HG02840 (cell line): Measurements from ENCODE around the gene ATAD1.
A peak's percentile ranks its signal among the peaks of the same experiment; 100 is the strongest.
"Not testable (repeated sequence)": the region's sequence is repeated elsewhere in the genome, so short reads cannot be mapped to it uniquely, and the experiment has no call there.

Experiments used
- ATAC-seq: cut with Tn5 transposase; IDR thresholded peaks from one replicate; pipeline ENCODE4 v1.9.1; 2021; ENCODE audit warnings: mild to moderate bottlenecking, moderate library complexity, moderate number of reproducible peaks; ENCODE audit not compliant: unreplicated experiment, low FRiP score

Gene ATAD1, protein sequence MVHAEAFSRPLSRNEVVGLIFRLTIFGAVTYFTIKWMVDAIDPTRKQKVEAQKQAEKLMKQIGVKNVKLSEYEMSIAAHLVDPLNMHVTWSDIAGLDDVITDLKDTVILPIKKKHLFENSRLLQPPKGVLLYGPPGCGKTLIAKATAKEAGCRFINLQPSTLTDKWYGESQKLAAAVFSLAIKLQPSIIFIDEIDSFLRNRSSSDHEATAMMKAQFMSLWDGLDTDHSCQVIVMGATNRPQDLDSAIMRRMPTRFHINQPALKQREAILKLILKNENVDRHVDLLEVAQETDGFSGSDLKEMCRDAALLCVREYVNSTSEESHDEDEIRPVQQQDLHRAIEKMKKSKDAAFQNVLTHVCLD

DNA sequence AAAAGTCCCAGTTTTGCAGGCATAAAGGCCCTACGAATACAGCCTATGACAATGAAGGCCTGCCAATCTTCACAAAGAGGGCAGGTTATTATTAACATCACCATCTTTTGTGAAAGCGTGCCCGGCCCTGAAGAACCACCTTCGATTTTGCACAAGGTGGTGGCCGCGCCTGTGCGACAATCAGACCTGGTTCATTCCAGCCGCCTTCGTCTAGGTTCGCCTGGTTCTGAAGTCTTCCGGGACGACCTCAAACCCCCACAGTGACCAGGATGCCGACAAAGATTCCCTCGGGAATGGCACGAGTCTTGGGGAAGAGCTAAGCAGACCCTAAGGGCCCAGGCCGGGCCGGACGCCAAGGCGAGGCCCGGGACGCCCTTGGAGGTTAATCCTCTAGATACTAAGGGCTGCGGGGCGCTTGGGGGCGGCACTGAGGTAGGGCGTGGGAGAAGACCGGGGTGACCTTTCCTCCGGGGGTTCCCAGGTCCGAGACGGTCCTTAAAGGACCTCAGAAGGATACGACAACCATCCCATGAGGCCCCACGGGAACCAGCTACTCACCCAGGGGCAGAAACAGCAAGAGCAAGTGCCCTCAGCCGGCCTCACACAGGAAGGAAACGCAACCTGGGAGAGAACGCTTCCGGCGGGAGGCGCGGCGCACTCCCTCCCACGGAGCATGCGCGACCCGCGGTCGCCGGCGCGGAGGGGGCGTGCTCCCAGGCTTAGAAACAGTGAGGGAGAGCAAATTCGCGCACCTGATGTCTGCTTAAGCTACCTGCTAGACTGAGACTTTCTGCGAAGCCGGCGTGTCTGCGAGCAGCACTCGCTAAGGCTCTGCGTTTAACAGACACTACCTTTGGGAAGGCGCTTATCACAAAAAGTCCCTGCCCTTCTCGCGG lies at the start of gene ATAD1:
ATAD1 (minus strand) TSS at position 618 of the 896 bp plus-strand sequence. CDS start 3,627 bp downstream, outside the sequence.
- ATAC-seq, result peak; percentile 75

GRCh38 chr10:87867453-87867852 lies 49.4 kb upstream of the ATAD1 start:
- no peak for ATAC-seq

DNA sequence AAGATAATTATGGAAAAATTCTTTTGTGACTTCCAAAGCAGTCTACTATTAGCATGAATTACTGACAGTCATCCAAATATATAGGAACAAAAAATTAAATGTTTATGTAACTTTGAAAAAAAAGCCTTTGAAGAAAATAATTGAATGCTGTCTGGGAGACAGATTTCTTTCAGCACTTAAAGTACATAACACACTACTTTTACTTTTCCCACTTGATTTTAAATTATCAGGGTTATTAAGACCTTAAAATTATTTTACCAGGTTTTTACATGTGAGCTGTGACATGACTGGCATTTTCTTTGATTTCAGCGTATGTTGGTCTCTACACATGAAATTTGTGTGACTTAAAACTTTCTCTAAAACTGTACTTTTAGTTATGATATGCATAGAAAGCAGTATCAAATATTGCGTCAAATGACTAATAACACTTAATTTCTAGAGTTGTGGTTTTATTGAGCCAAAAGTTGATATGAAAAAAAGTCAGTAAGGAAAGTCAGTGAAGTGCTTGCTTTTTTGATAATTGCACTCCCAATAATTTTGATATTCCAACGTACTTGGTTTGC lies 48.5 kb upstream of the ATAD1 start:
- ATAC-seq, result no peak

GRCh38 chr10:87865241-87865881 lies 47.3 kb upstream of the ATAD1 start:
- ATAC-seq, result no peak

- ATAC-seq, result no peak
These were observed 46.6 kb upstream of the ATAD1 start for GRCh38 chr10:87864496-87865059.

GRCh38 chr10:87863951-87864495 lies 46.0 kb upstream of the ATAD1 start:
- not testable (repeated sequence) for ATAC-seq

DNA sequence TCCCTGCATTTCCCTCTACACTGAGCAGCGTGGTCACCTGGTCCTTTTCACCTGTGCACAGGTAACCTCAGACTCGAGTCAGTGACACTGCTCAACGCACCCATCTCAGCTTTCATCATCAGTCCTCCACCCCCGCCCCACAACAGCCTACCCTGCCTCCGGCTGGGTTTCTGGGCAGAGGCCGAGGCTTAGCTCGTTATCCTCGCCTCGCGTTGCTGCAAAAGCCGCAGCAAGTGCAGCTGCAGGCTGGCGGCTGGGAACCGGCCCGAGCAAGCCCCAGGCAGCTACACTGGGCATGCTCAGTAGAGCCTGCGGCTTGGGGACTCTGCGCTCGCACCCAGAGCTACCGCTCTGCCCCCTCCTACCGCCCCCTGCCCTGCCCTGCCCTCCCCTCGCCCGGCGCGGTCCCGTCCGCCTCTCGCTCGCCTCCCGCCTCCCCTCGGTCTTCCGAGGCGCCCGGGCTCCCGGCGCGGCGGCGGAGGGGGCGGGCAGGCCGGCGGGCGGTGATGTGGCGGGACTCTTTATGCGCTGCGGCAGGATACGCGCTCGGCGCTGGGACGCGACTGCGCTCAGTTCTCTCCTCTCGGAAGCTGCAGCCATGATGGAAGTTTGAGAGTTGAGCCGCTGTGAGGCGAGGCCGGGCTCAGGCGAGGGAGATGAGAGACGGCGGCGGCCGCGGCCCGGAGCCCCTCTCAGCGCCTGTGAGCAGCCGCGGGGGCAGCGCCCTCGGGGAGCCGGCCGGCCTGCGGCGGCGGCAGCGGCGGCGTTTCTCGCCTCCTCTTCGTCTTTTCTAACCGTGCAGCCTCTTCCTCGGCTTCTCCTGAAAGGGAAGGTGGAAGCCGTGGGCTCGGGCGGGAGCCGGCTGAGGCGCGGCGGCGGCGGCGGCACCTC lies 45.3 kb upstream of the ATAD1 start, which contains the start of the genes KLLN and PTEN:
KLLN (minus strand) TSS at position 481 of the 891 bp plus-strand sequence. CDS start 1,046 bp downstream, outside the sequence.
PTEN (plus strand) TSS at position 573 of the 891 bp plus-strand sequence. CDS start 845 bp downstream, outside the sequence.
- peak; percentile 32 for ATAC-seq

- no peak for ATAC-seq
These were observed 44.6 kb upstream of the ATAD1 start for GRCh38 chr10:87862679-87863052.

- ATAC-seq, result peak; percentile 51
These were observed 44.1 kb upstream of the ATAD1 start for GRCh38 chr10:87861953-87862678.

- peak; percentile 1 for ATAC-seq
These were observed 43.5 kb upstream of the ATAD1 start for GRCh38 chr10:87861566-87861952.

DNA sequence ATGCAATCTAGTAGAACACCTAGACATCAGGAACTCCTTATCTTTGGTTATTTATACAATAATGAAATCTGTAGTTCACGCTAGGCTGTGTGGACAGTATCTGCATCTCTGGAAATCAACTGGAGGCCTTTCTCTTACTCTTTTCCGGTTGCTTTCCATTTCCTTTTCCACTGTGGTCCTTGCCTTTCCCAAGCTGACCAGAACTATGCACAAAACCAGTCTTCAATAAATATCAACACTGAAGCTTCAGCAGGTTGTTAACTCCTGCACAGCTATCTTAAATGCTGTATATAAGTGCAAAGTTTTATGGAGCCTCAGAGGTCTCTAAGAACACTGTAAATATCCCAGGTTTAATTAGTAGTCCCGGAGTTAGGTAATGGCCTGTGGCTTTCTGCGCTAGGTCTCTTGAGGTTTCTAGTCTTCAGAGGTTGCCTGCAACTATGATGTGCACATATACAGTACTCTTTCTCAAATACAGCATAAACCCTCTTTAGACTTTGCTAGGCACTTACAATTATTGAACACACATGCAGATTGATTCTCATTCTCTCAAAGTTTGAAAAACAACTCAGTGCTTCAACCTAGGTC lies 42.9 kb upstream of the ATAD1 start:
- ATAC-seq, result no peak

GRCh38 chr10:87860156-87860795 lies 42.2 kb upstream of the ATAD1 start:
- ATAC-seq, result no peak

DNA sequence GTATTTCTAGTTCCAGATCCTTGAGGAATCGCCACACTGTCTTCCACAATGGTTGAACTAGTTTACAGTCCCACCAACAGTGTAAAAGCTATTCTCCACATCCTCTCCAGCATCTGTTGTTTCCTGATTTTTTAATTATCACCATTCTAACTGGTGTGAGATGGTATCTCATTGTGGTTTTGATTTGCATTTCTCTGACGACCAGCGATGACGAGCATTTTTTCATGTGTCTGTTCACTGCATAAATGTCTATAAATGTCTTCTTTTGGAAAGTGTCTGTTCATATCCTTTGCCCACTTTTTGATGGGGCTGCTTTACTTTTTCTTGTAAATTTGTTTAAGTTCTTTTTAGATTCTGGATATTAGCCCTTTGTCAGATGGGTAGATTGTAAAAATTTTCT lies 37.6 kb upstream of the ATAD1 start:
- not testable (repeated sequence) for ATAC-seq

DNA sequence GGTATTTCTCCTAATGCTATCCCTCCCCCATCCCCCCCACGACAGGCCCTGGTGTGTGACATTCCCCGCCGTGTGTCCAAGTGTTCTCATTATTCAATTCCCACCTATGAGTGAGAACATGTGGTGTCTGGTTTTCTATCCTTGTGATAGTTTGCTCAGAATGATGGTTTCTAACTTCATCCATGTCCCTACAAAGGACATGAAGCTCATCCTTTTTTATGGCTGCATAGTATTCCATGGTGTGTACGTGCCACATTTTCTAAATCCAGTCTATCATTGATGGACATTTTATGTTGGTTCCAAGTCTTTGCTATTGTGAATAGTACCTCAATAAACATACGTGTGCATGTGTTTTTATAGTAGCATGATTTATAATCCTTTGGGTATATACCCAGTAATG lies 37.2 kb upstream of the ATAD1 start:
- not testable (repeated sequence) for ATAC-seq

- no peak for ATAC-seq
These were observed 34.1 kb upstream of the ATAD1 start for GRCh38 chr10:87852089-87852488.

DNA sequence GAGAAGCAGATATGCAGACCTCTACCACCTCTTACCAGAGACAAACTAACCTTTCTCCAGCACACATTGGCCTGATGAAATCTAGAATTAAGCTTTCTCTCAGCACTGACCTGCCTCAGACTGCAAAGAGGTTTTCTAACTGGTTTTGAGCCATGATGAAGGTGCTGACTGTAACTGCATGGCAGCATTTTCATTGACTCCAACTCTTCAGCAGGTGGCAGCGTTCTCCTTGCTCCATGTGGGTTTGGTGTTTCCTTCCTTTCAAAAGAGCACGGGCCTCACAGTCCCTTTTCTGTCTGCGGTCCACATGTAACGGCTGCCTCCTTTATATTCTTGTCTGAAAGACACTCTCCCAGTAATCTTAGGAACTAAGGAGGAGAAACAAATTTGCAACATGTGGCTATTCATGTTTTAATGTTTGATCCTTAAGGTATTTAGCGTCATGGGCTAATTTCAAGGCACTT lies 32.7 kb upstream of the ATAD1 start:
- ATAC-seq, result no peak

DNA sequence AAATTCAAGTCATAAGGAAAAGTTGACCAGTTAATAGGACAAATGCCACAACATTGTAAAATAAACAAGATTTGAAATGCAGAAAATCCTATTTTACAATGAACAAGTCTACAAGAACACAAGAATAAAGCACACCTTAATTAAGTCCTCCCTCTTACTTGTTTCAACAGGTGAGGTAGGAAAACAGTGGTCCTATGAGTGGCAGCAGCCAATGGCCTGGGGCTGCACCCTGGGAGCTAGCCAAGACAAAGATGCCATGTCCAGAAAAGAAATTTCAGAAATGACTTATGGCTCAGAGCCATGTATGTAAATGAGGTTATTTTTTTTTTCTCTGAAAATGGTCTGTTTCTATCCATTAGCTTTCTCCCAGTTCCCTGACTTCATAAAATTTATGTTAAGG lies 31.0 kb upstream of the ATAD1 start:
- ATAC-seq, result no peak
